HepG2 (cell line): ENCODE results near the gene ORC2. TPM values are rescaled to one million over a fixed set of nuclear protein-coding genes. Genes with fewer than 3 reads are reported as not detected.

Source experiments
- DMAP1 ChIP-seq: IDR thresholded peaks from 2 replicates; pipeline ENCODE4 v1.6.1; 2016
- E2F2 ChIP-seq: sonication (generic); formaldehyde crosslinking; IDR thresholded peaks from 2 replicates; pipeline ENCODE4 v1.4.0; 2020; ENCODE audit warnings: missing genetic modification reagents, borderline replicate concordance
- ELK4 ChIP-seq: sonication (generic); formaldehyde crosslinking; IDR thresholded peaks from 2 replicates; pipeline ENCODE4 v1.9.0; 2021; ENCODE audit warnings: missing genetic modification reagents, borderline replicate concordance
- EZH2 ChIP-seq: conservative IDR thresholded peaks from 2 replicates; pipeline ENCODE4 v1.6.1; 2012; ENCODE audit warnings: mild to moderate bottlenecking, low read depth, low read length, moderate library complexity
- GATAD2A ChIP-seq: IDR thresholded peaks from 2 replicates; pipeline ENCODE4 v1.6.1; 2016
- KLF13 ChIP-seq: sonication (generic); formaldehyde crosslinking; IDR thresholded peaks from 2 replicates; pipeline ENCODE4 v1.4.0; 2020; ENCODE audit warnings: mild to moderate bottlenecking, missing genetic modification reagents
- NFKB2 ChIP-seq: sonication (generic); formaldehyde crosslinking; IDR thresholded peaks from 2 replicates; pipeline ENCODE4 v1.4.0; 2020; ENCODE audit warnings: missing genetic modification reagents, borderline replicate concordance
- PREB ChIP-seq: sonication (generic); formaldehyde crosslinking; IDR thresholded peaks from 2 replicates; pipeline ENCODE4 v1.4.0; 2020; ENCODE audit warnings: missing genetic modification reagents
- SRSF4 ChIP-seq: fragments of 200-400 bp; formaldehyde crosslinking; IDR thresholded peaks from one replicate; pipeline ENCODE4 v1.6.1; 2018; ENCODE audit warnings: mild to moderate bottlenecking, low read depth, low read length, moderate library complexity; ENCODE audit not compliant: poor library complexity, severe bottlenecking
- ZBTB44 ChIP-seq: sonication (generic); formaldehyde crosslinking; IDR thresholded peaks from 2 replicates; pipeline ENCODE4 v1.4.0; 2020; ENCODE audit warnings: missing genetic modification reagents
- ZNF12 ChIP-seq: sonication (generic); formaldehyde crosslinking; IDR thresholded peaks from 2 replicates; pipeline ENCODE4 v1.5.0; 2020; ENCODE audit warnings: missing genetic modification reagents
- ZNF850 ChIP-seq: sonication (generic); formaldehyde crosslinking; conservative IDR thresholded peaks from 2 replicates; pipeline ENCODE4 v1.9.0; 2021; ENCODE audit warnings: mild to moderate bottlenecking, missing genetic modification reagents
- polyA plus RNA-seq, 8 experiments: library from polyadenylated mRNA; depleted of rRNA in 3 of 8; stranded (reverse) in 7 of 8; unstranded in 1 of 8; fragments of >200 nt; fragmentation: Illumina TruSeq in 4 of 8; extraction: Trizol in 4 of 8; gene quantifications; 2 replicates each; pipeline versions ENCODE4 v1.2.1 to v1.2.3, GENCODE V29; 2011 to 2016; ENCODE audit warnings: low read depth in 4 of 8, missing spikeins in 1 of 8, mixed read lengths in 1 of 8; ENCODE audit not compliant: insufficient read depth in 1 of 8
- total RNA-seq, 5 experiments: library from RNA; depleted of rRNA; stranded (reverse); fragments of >200 nt; fragmentation: Illumina TruSeq; extraction: Trizol; gene quantifications; 2 replicates each; pipeline ENCODE4 v1.2.3, GENCODE V29; 2016; ENCODE audit warnings: low read depth in 1 of 5
- TF ChIP-seq, protein P1 (sequence below): sonication (generic); formaldehyde crosslinking; IDR thresholded peaks from 2 replicates; pipeline ENCODE4 v1.9.0; 2021; ENCODE audit warnings: mild to moderate bottlenecking, missing genetic modification reagents
- TF ChIP-seq, protein P2 (sequence below): sonication (generic); formaldehyde crosslinking; IDR thresholded peaks from 2 replicates; pipeline ENCODE4 v1.4.0; 2020; ENCODE audit warnings: missing genetic modification reagents

ORC2 gene
- total and polyA plus RNA-seq, 2 of the 13 experiments (the other 11 are each of a cell fraction or from before 2014, with no cell fraction given) = 19.3 to 73.5 TPM

- TF ChIP-seq PREB (peak; percentile 83; the same call in 1 of the 2 replicates), E2F2 (peak; percentile 94; the same call in 1 of the 2 replicates), ZNF12 (CRISPR knock-in tag) (peak; percentile 82), KLF13 (no peak; the same call in 1 of the 2 replicates), NFKB2 (peak; percentile 98), ZBTB44 (CRISPR knock-in tag) (peak; percentile 76; the same call in 1 of the 2 replicates), DMAP1 (CRISPR knock-in tag) (peak; percentile 99), ZNF850 (CRISPR knock-in tag) (no peak; the same call in 1 of the 2 replicates), GATAD2A (CRISPR knock-in tag) (peak; percentile 72; the same call in 1 of the 2 replicates), ELK4 (peak; percentile 71; the same call in 1 of the 2 replicates), EZH2 (no peak), SRSF4 (peak; percentile 34)
- TF ChIP-seq, protein P1, sequence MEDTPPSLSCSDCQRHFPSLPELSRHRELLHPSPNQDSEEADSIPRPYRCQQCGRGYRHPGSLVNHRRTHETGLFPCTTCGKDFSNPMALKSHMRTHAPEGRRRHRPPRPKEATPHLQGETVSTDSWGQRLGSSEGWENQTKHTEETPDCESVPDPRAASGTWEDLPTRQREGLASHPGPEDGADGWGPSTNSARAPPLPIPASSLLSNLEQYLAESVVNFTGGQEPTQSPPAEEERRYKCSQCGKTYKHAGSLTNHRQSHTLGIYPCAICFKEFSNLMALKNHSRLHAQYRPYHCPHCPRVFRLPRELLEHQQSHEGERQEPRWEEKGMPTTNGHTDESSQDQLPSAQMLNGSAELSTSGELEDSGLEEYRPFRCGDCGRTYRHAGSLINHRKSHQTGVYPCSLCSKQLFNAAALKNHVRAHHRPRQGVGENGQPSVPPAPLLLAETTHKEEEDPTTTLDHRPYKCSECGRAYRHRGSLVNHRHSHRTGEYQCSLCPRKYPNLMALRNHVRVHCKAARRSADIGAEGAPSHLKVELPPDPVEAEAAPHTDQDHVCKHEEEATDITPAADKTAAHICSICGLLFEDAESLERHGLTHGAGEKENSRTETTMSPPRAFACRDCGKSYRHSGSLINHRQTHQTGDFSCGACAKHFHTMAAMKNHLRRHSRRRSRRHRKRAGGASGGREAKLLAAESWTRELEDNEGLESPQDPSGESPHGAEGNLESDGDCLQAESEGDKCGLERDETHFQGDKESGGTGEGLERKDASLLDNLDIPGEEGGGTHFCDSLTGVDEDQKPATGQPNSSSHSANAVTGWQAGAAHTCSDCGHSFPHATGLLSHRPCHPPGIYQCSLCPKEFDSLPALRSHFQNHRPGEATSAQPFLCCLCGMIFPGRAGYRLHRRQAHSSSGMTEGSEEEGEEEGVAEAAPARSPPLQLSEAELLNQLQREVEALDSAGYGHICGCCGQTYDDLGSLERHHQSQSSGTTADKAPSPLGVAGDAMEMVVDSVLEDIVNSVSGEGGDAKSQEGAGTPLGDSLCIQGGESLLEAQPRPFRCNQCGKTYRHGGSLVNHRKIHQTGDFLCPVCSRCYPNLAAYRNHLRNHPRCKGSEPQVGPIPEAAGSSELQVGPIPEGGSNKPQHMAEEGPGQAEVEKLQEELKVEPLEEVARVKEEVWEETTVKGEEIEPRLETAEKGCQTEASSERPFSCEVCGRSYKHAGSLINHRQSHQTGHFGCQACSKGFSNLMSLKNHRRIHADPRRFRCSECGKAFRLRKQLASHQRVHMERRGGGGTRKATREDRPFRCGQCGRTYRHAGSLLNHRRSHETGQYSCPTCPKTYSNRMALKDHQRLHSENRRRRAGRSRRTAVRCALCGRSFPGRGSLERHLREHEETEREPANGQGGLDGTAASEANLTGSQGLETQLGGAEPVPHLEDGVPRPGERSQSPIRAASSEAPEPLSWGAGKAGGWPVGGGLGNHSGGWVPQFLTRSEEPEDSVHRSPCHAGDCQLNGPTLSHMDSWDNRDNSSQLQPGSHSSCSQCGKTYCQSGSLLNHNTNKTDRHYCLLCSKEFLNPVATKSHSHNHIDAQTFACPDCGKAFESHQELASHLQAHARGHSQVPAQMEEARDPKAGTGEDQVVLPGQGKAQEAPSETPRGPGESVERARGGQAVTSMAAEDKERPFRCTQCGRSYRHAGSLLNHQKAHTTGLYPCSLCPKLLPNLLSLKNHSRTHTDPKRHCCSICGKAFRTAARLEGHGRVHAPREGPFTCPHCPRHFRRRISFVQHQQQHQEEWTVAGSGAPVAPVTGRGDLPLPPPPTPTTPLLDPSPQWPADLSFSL (CRISPR knock-in tag) = peak; percentile 69; the same call in 1 of the 2 replicates
- TF ChIP-seq, protein P2, sequence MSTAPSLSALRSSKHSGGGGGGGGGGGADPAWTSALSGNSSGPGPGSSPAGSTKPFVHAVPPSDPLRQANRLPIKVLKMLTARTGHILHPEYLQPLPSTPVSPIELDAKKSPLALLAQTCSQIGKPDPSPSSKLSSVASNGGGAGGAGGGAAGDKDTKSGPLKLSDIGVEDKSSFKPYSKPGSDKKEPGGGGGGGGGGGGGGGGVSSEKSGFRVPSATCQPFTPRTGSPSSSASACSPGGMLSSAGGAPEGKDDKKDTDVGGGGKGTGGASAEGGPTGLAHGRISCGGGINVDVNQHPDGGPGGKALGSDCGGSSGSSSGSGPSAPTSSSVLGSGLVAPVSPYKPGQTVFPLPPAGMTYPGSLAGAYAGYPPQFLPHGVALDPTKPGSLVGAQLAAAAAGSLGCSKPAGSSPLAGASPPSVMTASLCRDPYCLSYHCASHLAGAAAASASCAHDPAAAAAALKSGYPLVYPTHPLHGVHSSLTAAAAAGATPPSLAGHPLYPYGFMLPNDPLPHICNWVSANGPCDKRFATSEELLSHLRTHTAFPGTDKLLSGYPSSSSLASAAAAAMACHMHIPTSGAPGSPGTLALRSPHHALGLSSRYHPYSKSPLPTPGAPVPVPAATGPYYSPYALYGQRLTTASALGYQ = peak; percentile 91; the same call in 1 of the 2 replicates
These were observed 99.1 kb downstream of the ORC2 start, which contains the start of gene CLK1 (continued) for GRCh38 chr2:200864176-200865034.
